Parathyroid adenoma (tissue), 2 donors: ENCODE data around the gene HS6ST3.

Experiments used
- H2AFZ ChIP-seq: fragments of 300-600 bp; sonication (generic); one replicate; pipeline ENCODE4 v1.7.0; 2017; ENCODE audit warnings: antibody characterized with exemption, mild to moderate bottlenecking
- H3K27ac ChIP-seq: fragments of 300-600 bp; sonication (generic); one replicate; pipeline ENCODE4 v1.7.0; 2017
- H3K27me3 ChIP-seq: fragments of 300-600 bp; sonication (generic); one replicate; pipeline ENCODE4 v1.7.0; 2017; ENCODE audit warnings: low read length; ENCODE audit not compliant: control insufficient read depth, insufficient read depth
- H3K36me3 ChIP-seq: fragments of 300-600 bp; sonication (generic); one replicate; pipeline ENCODE4 v1.7.0; 2017; ENCODE audit warnings: low read length; ENCODE audit not compliant: control insufficient read depth, insufficient read depth
- H3K4me1 ChIP-seq: fragments of 300-600 bp; sonication (generic); one replicate; pipeline ENCODE4 v1.7.0; 2017; ENCODE audit warnings: control low read depth
- H3K4me2 ChIP-seq: fragments of 300-600 bp; sonication (generic); one replicate; pipeline ENCODE4 v1.7.0; 2017; ENCODE audit warnings: low read length
- H3K4me3 ChIP-seq: fragments of 300-600 bp; sonication (generic); one replicate; pipeline ENCODE4 v1.7.0; 2017; ENCODE audit warnings: low read depth, low read length
- H3K79me2 ChIP-seq: fragments of 300-600 bp; sonication (generic); one replicate; pipeline ENCODE4 v1.7.0; 2017; ENCODE audit warnings: control low read depth
- H3K9ac ChIP-seq: fragments of 300-600 bp; sonication (generic); one replicate; pipeline ENCODE4 v1.7.0; 2017; ENCODE audit warnings: mild to moderate bottlenecking
- H3K9me3 ChIP-seq: fragments of 300-600 bp; sonication (generic); one replicate; pipeline ENCODE4 v1.7.0; 2017; ENCODE audit warnings: low read length; ENCODE audit not compliant: control insufficient read depth
- TF ChIP-seq, protein P1 (sequence below): fragments of 300-600 bp; sonication (generic); IDR thresholded peaks from one replicate; pipeline ENCODE4 v1.7.0; 2017; ENCODE audit warnings: antibody characterized with exemption, mild to moderate bottlenecking
- donor health status: primary hyperparathyroidism.

The HS6ST3 gene

GRCh38 chr13:96696389-96696900, 606.5 kb downstream of the HS6ST3 start:
- Histone ChIP-seq H3K27me3 (no peaks in the 10 kb centered on the region), H3K9me3 (no peaks in the 10 kb centered on the region), H3K4me2 (no peak overlapping the region), H3K9ac (no peak overlapping the region), H3K4me1 (no peaks in the 10 kb centered on the region), H2AFZ (no peak overlapping the region), H3K79me2 (no peaks in the 10 kb centered on the region), H3K36me3 (no peaks in the 10 kb centered on the region), H3K27ac (no peak overlapping the region), H3K4me3 (no peak overlapping the region)
- TF ChIP-seq, protein P1, sequence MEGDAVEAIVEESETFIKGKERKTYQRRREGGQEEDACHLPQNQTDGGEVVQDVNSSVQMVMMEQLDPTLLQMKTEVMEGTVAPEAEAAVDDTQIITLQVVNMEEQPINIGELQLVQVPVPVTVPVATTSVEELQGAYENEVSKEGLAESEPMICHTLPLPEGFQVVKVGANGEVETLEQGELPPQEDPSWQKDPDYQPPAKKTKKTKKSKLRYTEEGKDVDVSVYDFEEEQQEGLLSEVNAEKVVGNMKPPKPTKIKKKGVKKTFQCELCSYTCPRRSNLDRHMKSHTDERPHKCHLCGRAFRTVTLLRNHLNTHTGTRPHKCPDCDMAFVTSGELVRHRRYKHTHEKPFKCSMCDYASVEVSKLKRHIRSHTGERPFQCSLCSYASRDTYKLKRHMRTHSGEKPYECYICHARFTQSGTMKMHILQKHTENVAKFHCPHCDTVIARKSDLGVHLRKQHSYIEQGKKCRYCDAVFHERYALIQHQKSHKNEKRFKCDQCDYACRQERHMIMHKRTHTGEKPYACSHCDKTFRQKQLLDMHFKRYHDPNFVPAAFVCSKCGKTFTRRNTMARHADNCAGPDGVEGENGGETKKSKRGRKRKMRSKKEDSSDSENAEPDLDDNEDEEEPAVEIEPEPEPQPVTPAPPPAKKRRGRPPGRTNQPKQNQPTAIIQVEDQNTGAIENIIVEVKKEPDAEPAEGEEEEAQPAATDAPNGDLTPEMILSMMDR, result no peak

- Histone ChIP-seq H3K4me2 (no peak overlapping the region), H3K4me1 (no peaks in the 10 kb centered on the region), H3K9ac (no peak overlapping the region), H3K36me3 (no peaks in the 10 kb centered on the region), H2AFZ (no peak overlapping the region), H3K9me3 (no peaks in the 10 kb centered on the region), H3K79me2 (no peaks in the 10 kb centered on the region), H3K27ac (no peak overlapping the region), H3K27me3 (no peaks in the 10 kb centered on the region), H3K4me3 (no peak overlapping the region)
- TF ChIP-seq, protein P1, result no peak
These were observed 610.8 kb downstream of the HS6ST3 start for GRCh38 chr13:96700657-96701056.

DNA sequence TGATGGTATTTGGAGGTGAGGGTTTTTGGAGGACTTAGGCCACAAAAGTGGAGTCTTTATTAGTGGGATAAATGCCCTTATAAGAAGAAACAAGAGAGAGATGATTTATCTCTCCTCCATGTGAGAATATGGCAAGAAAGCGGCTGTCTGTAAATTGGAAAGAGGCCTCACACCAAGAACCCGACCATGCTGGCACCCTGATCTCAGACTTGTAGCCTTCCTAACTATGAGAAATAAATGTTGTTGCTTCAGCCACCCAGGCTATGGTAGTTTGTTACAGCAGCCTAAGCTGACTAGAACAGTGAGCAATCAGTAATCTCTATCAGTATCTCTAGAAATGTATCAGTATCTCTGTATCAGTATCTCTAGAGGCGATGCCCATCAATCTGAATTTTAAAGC, 617.2 kb downstream of the HS6ST3 start:
- Histone ChIP-seq H3K27me3 (no peaks in the 10 kb centered on the region), H2AFZ (no peak overlapping the region), H3K4me2 (no peak overlapping the region), H3K79me2 (no peaks in the 10 kb centered on the region), H3K9me3 (no peaks in the 10 kb centered on the region), H3K4me1 (no peaks in the 10 kb centered on the region), H3K4me3 (no peak overlapping the region), H3K27ac (no peak overlapping the region), H3K36me3 (no peaks in the 10 kb centered on the region), H3K9ac (no peak overlapping the region)
- TF ChIP-seq, protein P1, result no peak

GRCh38 chr13:96710166-96710862, 620.4 kb downstream of the HS6ST3 start:
- H3K27ac ChIP-seq, result no peak overlapping the region
- H3K4me2 ChIP-seq, result no peak overlapping the region
- H2AFZ ChIP-seq, result no peak overlapping the region
- H3K4me3 ChIP-seq, result no peak overlapping the region
- H3K4me1 ChIP-seq, result no peaks in the 10 kb centered on the region
- no peaks in the 10 kb centered on the region for H3K9me3 ChIP-seq
- TF ChIP-seq, protein P1, result no peak
- H3K27me3 ChIP-seq, result no peaks in the 10 kb centered on the region
- no peaks in the 10 kb centered on the region for H3K36me3 ChIP-seq
- H3K79me2 ChIP-seq, result no peaks in the 10 kb centered on the region
- H3K9ac ChIP-seq, result no peak overlapping the region

- no peaks in the 10 kb centered on the region for H3K79me2 ChIP-seq
- no peaks in the 10 kb centered on the region for H3K27me3 ChIP-seq
- H3K4me2 ChIP-seq, result no peak overlapping the region
These were observed 630.5 kb downstream of the HS6ST3 start for GRCh38 chr13:96720446-96720845.

More at GRCh38 chr13:96720446-96720845, 630.5 kb downstream of the HS6ST3 start:
- Histone ChIP-seq H3K36me3 (no peaks in the 10 kb centered on the region), H3K4me3 (no peak overlapping the region), H3K4me1 (no peaks in the 10 kb centered on the region), H3K9me3 (no peaks in the 10 kb centered on the region), H2AFZ (no peak overlapping the region), H3K9ac (no peak overlapping the region), H3K27ac (no peak overlapping the region)
- TF ChIP-seq, protein P1, result no peak
